NCI-H345 treated with DMSO at 0.1 percent for 48 hours (cell line): Measurements from ENCODE around the gene SLC25A34.
A peak's percentile ranks its signal among the peaks of the same experiment; 100 is the strongest.
"Not testable (repeated sequence)": the region's sequence is repeated elsewhere in the genome, so short reads cannot be mapped to it uniquely, and the experiment has no call there.

ENCODE experiments used
- DNase-seq: peaks from one replicate; lab custom pipeline; 2025; ENCODE audit not compliant: unreplicated experiment; lab: John Stamatoyannopoulos, UW

The SLC25A34 gene

DNA sequence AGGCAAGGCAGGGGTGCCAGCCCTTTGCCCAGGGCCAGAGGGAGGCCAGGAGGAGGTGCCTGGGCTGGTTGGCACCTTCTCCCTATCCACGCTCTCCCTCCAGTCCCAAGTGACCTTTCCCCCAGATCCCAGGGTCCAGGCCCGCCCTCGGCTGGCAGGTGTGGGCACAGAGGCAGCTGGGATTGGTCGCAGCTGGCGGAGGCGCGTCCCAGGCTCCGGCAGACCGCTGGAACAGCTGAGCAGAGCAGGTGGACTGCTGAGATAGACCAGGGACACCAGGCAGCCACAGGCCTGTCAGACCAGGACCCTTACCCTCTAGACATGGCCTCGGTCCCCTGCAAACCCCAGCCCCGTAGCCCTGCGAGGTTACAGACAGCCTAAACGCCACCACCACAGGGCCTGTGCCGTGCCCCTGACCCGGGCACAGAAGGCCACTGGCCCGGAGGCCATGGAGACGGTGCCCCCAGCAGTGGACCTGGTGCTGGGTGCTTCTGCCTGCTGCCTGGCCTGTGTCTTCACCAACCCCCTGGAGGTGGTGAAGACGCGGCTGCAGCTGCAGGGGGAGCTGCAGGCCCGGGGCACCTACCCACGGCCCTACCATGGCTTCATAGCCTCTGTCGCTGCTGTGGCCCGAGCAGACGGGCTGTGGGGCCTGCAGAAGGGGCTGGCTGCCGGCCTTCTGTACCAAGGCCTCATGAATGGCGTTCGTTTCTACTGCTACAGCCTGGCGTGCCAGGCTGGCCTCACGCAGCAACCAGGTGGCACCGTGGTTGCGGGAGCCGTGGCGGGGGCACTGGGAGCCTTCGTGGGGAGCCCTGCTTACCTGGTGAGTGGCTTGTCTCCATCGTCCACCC lies at the start of gene SLC25A34:
TSS of gene SLC25A34 (plus strand) at position 221 of the 854 bp plus-strand sequence. CDS start at position 449, 228 bp downstream.
- DNase-seq: peak; percentile 41

DNA sequence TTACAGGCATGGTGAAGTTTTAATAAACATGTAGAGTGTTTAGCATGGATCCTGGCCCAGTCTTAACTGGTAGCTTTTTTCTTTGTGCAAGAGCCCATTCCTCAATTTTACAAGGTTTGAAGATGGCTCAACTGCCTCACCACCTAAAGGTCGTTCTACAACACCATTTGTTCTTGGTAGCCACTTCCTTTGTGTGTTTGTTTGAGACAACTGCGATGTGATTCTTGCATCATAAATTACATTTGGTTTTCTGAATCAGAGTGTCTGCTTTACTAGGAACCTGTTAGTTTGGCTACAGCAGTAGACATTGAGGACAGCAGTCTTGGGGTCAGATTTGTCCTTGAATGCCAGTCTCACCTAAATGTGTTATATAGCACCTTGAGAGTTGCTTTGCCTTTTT lies 48.6 kb upstream of the SLC25A34 start:
- DNase-seq: no peak

DNA sequence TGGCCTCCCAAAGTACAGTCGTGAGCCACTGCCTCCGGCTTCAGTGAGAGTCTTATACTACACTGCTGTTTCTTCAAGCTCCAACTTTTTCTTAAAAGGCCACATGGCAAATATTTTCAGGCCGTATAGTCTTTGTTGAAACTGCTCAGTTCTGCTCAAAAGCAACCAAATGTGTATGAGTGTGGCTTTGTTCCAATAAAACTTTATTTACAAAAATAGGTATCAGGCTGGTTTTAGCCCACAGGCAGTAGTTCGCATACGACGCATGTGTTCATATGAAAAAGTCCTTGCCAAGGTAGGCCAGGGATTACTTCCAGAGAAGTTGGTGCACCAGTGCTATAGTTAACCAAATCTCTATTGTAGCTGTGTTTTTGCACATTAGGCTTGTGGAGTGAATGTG lies 45.7 kb upstream of the SLC25A34 start:
- no peak for DNase-seq

DNA sequence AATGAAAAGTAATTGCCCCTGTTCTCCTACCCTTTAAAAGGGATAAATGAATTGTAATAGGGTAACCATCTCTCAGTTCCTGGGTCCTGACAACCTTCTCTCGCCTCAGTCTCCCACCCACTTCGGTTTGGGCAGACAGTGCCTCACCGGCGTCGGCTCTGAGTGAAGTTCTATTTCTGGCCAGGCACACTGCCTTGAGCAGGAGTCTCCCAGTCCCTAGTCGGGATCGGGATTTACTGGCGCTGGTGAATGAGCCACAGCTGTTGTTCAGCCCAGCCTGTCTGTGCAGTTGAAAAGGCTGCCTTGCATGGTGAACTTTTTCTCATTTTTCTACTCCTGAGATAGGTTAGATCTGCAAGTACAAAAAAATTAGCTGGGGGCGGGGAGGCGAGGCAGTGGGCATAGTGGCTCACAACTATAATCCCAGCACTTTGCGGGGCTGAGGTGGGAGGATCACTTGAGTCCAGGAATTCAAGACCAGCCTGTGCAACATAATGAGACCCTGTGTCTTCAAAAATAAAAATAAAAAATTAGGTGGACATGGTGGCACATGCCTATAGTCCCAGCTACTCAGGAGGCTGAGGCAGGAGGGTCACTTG lies 44.5 kb upstream of the SLC25A34 start:
- DNase-seq: no peak

DNA sequence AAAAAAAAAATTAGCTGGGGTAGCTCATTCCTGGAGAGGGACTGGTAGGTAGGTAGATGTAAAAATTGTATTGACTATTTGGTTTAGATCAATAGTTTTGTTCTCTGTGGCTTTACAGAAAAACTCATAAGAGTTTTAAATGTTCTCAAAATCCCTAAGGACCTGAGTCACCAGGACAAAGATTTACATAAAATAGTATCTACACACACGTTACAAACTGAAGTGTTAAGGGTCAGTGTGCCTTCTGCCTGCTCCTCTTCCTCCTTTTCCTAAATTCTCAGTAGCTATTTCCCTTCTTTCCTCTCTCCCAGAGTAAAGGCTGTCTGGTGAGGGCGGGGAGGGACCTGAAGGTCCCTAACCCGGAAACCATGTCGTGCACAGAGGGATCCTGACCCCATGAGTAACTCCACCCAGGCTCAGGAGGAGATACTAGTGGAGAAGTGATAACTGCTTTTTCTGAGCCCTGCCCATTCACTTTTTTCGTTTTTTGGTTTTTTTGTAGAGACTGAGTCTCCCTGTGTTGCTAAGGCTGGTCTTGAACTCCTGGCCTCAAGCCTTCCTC lies 43.9 kb upstream of the SLC25A34 start:
- DNase-seq: no peak

DNA sequence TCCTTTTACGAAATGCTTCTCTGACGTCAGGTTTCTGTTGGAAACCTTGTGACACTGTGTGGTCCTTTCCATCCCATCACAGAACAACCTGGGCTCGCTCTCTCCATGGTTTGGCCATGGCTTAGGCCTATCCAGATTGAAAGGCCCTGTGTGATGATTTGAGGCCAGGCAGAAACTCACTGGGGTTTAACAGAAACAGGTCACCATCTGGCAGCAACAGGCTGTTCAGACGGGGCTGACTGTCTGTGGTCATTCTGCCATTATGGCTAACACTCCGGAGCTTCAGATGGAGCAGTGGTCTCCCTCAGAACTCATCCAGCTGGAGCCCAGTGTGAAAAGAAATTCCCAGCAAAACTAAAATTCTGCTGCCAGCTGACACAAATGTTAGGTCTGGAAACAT lies 42.7 kb upstream of the SLC25A34 start:
- DNase-seq: no peak

DNA sequence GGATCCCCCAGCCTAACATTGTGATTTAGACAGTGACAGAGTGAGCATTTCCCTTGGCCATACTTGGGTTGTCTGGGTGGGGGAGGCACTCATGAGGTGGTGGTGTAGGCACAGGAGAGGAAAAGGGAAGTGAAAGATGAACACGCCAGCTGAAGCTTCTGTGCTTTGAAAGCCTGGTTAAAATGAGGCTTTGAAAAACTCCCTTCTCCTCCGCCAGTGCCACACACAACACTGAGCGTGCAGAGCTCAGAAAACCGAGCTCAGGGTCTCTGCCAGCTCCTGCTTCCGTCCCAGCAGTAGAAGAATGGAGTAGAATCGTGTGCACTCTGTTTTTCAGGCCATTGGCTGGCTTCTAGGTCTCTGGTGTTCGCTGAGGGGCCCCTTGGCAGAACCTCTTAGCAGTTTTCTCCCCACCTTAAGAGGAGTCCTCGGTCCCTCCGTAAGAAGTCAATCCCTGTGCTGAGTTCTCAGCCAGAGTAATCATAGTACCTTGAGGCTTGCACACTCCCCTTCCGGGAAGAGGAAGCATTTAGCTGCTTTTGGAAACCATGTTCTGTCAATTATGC lies 39.0 kb upstream of the SLC25A34 start:
- no peak for DNase-seq

DNA sequence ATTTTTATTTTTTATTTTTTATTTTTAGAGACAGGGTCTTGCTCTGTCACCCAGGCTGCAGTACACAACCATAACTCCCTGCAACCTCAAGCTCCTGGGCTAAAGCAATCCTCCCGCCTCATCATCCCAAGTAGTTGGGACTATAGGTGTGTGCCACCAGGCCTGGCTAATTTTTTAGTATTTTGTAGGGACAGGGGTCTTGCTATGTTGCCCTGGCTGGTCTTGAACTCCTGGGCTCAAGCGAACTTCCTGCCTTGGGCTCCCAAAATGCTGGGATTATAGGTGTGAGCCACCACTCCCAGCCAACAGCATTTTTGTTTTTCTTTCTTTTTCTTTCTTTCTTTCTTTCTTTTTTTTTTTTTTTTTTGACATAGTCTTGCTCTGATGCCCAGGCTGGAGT lies 37.9 kb upstream of the SLC25A34 start:
- DNase-seq: no peak

DNA sequence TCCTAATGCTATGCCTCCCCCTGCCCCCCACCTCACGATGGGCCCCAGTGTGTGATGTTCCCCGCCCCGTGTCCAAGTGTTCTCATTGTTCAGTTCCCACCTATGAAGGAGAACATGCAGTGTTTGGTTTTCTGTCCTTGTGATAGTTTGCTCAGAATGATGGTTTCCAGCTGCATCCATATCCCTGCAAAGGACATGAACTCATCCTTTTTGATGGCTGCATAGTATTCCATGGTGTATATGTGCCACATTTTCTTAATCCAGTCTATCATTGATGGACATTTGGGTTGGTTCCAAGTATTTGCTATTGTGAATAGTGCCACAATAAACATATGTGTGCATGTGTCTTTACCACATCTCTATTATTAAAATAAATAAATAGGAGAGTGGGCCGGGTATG lies 36.7 kb upstream of the SLC25A34 start:
- not testable (repeated sequence) for DNase-seq

DNA sequence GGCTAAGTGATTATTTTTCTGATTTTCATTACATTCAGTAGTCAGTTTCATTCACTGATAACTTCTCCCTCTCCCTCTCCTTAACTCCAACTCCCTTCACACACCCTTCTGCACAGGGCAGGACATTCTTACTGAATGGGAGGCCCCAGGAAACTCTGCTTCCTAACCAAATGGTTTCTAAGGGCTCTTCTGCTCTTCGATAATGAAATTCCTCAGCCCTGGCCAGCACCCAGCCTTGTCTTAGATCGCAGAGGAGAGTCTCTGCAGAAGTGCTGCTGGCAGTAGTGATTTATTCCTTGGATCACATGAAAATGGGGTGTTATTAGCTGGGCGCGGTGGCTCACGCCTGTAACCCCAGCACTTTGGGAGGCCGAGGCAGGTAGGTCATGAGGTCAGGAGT lies 35.5 kb upstream of the SLC25A34 start:
- DNase-seq: no peak

DNA sequence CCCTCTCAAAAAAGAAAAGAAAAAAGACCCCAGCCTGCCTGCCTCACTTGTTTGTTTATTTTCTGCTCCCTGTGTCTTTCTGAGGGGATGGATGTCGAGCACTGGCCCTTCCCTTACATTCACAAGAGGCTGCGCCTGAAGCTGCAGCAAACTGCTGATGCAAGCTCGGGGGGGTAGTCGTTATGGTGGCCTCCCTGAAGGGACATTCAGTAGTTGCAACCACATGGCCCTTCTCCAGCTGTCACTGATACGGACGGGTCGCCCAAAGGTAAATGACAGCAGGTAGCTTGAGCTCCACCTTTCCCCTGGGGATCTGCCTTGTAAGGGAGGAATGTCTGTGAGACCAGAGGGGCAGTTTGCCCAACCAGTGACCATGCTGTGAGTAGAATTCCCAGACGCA lies 34.3 kb upstream of the SLC25A34 start:
- no peak for DNase-seq

DNA sequence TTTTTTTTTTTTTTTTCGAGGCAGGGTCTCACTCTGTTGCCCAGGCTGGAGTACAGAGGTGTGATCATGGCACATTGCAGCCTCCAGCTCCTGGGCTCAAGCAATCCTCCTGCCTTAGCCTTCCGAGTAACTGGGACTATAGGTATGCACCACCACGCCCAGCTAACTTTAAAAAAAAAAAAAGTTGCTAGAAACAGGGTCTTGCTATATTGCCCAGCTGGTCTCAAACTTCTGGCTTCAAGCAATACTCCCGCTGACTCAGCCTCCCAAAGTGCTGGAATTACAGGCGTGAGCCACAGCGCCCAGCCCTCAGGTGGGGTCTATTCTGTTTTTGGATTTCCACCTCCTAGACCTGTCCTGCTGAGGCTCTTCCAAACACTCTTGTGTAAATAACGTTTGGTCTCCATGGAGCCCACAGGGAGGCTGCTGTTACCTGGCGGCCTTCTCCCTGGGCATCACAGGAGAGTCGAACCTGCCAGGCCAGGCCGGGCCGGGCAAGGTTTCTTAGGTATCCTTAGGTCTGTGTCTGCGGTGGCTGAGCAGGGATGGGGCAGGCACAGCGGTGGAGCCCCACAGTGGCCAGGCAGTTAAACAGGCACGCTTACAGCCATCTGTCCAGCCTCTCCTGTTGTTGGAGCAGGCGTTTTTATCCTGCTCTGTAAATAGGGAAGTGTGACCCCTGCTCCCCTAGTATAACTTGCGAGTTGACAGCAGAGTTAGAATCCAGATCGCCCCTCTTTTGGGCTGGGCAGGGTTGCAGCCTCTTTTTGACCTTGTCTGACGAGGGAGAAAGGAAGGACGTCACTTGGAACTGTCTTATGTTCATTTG lies 33.1 kb upstream of the SLC25A34 start:
- DNase-seq: no peak

DNA sequence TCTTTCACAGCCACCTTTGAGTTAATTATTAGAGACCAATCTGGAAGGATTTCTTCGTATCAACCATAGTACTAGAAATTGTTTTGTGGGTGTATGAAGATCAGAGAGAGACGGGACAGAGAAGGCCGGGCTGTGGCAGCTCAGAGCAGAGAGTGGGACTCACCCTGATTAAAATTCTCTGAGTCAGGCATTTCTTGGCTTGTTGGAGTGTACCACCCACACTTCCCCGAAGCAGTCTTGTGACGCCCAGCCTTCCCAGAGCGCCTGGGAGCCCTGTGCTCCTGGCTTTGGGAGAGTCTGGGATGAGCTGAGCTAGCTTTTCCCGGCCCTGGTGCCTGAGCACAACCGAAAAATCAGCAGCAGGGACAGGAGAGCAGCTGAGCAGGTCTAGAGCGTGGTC lies 32.5 kb upstream of the SLC25A34 start:
- DNase-seq: no peak

DNA sequence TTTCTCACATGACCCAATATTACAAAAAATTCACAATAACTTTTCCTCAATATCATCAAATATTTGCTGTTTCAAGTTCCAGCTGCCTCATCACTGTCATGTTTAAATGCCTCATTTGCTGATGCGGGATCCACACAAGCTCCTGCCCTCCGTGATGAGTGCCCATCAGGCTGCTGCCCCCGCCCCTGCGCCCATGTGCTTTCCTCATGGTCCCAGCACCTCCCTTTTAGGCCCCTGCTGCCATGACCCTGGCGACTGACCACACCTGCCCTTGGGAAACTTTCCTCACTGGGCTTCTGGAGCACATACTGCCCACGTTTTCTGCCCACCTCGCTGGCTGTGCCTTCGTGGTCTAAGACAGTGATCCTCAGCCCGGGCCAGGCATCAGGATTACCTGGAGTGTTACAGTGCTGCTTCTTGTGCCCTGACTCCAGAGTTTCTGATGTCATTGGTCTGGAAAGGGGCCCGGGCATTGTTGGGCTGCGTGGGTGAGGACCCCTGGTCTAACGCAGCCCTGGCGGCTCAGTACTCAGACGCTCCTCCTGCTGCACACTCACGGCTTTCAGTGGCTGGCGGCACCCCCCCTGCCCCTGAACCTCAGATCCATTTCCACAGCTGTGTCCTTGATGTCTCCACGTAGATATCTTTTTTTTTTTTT lies 31.4 kb upstream of the SLC25A34 start:
- no peak for DNase-seq

DNA sequence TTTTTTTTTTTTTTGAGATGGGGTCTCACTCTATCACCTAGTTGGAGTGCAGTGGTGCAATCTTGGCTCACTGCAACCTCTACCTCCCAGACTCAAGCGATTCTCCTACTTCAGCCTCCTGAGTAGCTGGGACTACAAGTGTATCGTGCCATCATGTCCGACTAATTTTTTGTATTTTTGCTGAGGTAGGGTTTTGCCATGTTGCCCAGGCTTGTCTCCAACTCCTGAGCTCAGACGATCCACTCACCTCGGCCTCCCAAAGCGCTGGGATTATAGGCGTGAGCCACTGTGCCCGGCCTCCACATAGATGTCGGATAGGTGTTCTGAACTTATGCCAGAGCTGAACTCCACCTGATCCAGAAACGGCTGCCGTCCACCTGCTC lies 30.9 kb upstream of the SLC25A34 start:
- no peak for DNase-seq

DNA sequence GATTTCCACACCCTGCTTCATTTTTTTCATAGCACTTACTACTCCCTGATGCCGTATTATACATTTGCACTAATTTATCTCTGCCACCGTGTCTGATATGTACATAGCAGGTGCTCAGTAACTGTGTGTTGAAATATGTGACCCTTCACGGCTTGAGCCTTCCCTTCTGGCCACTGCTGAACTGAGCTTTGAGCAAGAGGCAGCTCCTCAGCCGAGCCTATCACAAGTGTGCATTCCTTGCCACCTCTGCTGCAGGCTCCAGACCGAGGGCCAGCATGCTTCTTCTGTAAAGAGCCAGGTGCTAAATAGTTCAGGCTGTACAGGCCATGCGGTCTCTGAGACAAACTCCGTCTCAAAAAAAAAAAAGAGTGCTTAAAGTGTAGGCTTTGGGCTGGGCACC lies 29.3 kb upstream of the SLC25A34 start:
- DNase-seq: no peak

DNA sequence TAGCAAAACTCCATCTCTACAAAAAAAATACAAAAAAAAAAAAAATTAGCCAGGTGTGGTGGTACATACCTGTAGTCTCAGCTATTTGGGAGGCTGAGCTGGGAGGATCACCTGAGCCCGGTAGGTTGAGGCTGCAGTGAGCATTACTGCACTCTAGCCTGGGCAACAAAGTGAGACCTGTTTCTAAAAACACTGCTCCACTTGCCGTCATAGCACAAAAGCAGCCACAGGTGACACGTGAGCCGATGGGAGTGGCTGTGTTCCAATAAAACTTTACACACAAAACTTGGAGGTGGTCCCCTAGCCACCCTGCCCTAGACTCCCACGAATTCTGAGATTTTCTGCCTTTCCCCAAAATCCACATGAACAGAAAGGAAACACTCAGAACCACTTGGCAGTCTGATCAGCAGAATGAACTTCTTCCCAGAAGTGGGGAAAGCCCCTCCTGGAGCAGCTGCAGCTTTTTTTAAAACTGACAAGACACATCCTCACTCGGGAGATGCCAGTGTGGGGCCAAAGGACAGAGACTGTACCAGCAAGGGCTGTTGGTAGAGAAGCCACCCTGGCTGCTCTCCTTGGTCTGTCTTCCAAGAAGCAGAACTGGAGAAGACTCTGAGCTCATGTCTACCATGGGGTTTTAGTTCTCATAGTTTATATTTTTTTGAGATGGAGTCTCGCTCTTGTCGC lies 28.7 kb upstream of the SLC25A34 start:
- no peak for DNase-seq

DNA sequence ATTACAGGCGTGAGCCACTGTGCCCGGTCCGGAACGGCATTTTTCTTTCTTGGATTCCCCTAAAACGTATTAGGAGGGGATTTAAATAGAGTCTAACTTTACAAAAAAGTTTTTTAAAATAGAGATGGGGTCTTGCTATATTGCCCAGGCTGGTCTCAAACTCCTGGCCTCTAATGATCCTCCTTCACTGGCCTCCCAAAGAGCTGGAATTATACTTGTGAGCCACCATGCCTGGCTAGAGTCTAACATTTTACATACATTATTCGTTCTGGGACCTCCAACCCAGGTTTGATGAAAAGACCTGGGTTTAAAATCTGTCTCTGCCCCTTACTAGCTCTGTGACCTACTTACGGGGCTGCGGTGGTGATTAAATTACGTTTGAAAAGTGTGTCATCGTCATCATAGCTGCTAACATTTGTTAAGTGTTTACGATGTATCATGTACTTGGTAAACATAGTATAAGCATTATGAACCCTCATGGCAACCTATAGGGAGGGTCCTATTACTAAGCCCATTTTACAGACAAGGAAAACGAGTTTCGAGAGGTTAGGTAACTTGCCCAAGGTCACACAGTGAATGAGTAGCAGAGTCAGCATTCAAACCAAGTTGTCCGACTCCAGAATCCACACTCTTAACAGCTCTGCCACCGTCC lies 27.4 kb upstream of the SLC25A34 start:
- DNase-seq: no peak

DNA sequence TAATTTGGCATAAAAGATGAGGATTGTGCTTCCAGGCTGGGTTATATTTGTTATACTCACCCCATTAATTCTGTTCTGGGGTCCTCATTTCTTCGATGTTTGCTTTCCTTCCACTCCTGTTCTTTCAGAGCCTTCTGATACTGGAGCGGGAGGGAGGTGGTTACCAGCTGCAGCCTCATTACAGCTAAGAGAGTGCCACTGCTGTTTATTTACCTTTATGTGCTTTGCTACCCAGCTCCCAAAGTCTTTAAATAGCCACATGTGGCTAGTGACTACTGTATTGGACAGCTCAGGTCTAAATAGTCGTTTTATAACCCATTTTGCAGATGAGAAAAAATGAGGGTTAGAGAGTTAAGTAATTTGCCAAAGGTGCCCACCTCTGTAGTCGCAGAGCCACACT lies 26.8 kb upstream of the SLC25A34 start:
- DNase-seq: no peak

DNA sequence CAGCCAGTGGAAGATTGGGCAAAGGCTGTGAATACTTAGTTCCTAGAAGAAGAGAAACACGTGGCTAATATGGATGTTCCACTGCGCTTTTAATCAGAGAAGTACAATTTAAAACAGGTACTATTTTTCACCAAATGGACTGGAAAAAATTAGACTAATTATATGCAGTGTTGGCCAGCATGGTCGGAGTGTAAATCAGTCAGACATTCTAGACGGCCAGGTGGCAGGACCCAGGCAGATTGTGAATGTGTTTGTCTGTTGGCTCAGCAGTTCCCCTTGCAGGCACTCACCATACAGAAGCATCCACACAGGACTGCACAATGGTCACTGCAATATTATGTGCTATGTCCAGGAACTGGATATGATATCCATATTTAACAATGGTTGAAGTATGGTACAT lies 23.9 kb upstream of the SLC25A34 start:
- no peak for DNase-seq
